Activated naive CD4-positive, alpha-beta T cell treated with anti-CD3 and anti-CD28 coated beads for 36 hours (primary cell): ENCODE results near the gene PRDM10. TPM values are rescaled to one million over a fixed set of nuclear protein-coding genes. Genes with fewer than 3 reads are reported as not detected.

ENCODE experiments used
- CTCF ChIA-PET: fragments of 350-600 bp; sonication (Branson Sonifier 250); formaldehyde crosslinking; loops from one replicate; lab custom pipeline; 2021; ENCODE audit warnings: antibody characterized with exemption; lab: Charles Lee
- DNase-seq: peaks from one replicate; pipeline ENCODE4 v3.0.0-alpha.2; 2020
- H3K27ac Mint-ChIP-seq: one replicate; pipeline ENCODE4 v1.8.0; 2021; ENCODE audit warnings: mild to moderate bottlenecking, mixed read lengths
- H3K27me3 Mint-ChIP-seq: one replicate; pipeline ENCODE4 v1.8.0; 2021; ENCODE audit warnings: low read depth, mixed read lengths
- H3K36me3 Mint-ChIP-seq: one replicate; pipeline ENCODE4 v1.8.0; 2021; ENCODE audit warnings: low read depth, mixed read lengths
- H3K4me1 Mint-ChIP-seq: one replicate; pipeline ENCODE4 v1.8.0; 2021; ENCODE audit warnings: low read depth, mixed read lengths
- H3K4me3 Mint-ChIP-seq: one replicate; pipeline ENCODE4 v1.8.0; 2021; ENCODE audit warnings: mild to moderate bottlenecking, moderate library complexity, mixed read lengths
- H3K9me3 Mint-ChIP-seq: one replicate; pipeline ENCODE4 v1.8.0; 2021; ENCODE audit warnings: mixed read lengths
- intact Hi-C: fragments of 100-400 bp; cut with micrococcal nuclease; formaldehyde crosslinking; loops from one replicate; pipeline ENCODE4 v1.15.1; 2023
- total RNA-seq, 2 experiments: library from RNA; stranded (reverse); gene quantifications; one replicate each; pipeline ENCODE4 v1.2.3, GENCODE V29; 2021

Gene PRDM10
- total RNA-seq, 2 experiments from 2014 or later, result 19.3 to 24.3 TPM

DNA sequence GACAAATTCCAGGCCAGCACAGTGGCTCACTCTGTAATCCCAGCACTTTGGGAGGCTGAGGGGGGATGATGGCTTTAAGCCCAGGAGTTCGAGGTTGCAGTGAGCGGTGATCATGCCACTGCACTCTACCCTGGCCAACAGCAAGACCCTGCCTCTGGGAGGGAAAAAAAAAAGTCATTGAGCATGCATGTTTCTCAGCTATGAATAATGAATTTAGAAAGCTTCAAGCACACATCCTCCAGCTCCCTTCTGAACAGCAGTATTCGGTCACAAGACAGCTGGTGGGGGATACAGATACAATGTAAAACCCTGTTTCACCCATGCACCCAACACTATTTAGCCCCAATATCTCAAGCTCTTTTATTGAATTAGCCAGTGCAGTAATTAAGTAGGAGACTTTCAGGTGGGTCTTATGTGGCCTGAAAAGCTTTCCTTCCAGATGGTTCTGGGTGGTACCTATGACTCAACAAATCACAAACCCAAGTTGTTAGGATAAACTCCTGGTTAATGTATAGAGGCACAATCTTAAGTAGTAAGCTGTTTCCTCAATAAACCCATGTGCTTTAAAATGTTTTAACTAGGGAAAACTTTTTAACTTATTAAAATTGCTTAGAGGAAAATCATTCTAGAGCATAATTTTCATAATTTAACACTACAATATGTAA is 13.4 kb downstream of the PRDM10 start:
- intact Hi-C loops, result no loop called here
- H3K9me3 Mint-ChIP-seq, result no peaks in the 10 kb centered on the region
- H3K4me3 Mint-ChIP-seq, result no peak overlapping the region
- H3K36me3 Mint-ChIP-seq, result peaks cover 2% of the 10 kb centered on the region
- CTCF ChIA-PET, result interaction anchor here (0.5 to 1.0 kb wide), 4 partner anchors 16 to 394 kb away, joined by 3 to 4 read pairs (median 3); no protein-coding TSS in a partner anchor
- DNase-seq, result no peak
- no peaks in the 10 kb centered on the region for H3K27me3 Mint-ChIP-seq
- H3K27ac Mint-ChIP-seq, result no peak overlapping the region
- H3K4me1 Mint-ChIP-seq, result peaks cover 6% of the 10 kb centered on the region

- intact Hi-C loops, result no loop called here
- H3K27ac Mint-ChIP-seq, result no peak overlapping the region
- CTCF ChIA-PET, result interaction anchor here (0.9 kb wide), 1 partner anchor 65 kb away, joined by 3 read pairs; no protein-coding TSS in a partner anchor
- H3K4me1 Mint-ChIP-seq, result peaks cover 5% of the 10 kb centered on the region
- no peaks in the 10 kb centered on the region for H3K9me3 Mint-ChIP-seq
- no peak for DNase-seq
- no peaks in the 10 kb centered on the region for H3K27me3 Mint-ChIP-seq
- H3K4me3 Mint-ChIP-seq, result no peak overlapping the region
- H3K36me3 Mint-ChIP-seq, result peaks cover 2% of the 10 kb centered on the region
Measured at GRCh38 chr11:129987950-129988349, 14.7 kb downstream of the PRDM10 start.

DNA sequence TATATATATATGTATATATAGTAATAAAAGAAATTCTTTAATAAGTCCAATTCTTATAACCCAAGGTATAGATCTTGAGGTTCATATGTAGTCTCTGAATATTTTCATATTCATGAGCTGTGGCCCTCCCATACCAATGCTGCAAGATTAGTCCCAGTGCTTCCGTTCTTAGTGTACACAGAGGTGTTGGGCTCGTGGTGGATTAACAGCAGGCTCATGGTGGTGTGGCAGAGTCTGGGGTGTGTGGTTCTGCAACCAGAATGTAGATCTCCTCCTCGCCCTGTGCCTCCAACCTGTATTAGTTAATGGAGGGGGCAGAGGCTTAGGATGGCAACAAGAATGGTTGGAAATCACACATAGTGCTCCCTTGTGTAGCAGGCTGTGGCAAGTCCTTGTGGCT is 16.8 kb downstream of the PRDM10 start:
- intact Hi-C loops, result no loop called here
- Mint-ChIP-seq H3K27ac (no peak overlapping the region), H3K27me3 (no peaks in the 10 kb centered on the region), H3K36me3 (peaks cover 2% of the 10 kb centered on the region), H3K4me3 (no peak overlapping the region), H3K9me3 (no peaks in the 10 kb centered on the region), H3K4me1 (no peaks in the 10 kb centered on the region)
- CTCF ChIA-PET, result interaction anchor here (2.0 kb wide), 1 partner anchor 146 kb away, joined by 10 read pairs; no protein-coding TSS in a partner anchor
- DNase-seq, result no peak

- H3K4me1 Mint-ChIP-seq, result peaks cover 4% of the 10 kb centered on the region
- no peak overlapping the region for H3K4me3 Mint-ChIP-seq
- CTCF ChIA-PET, result no interaction called here
- peaks cover 5% of the 10 kb centered on the region for H3K36me3 Mint-ChIP-seq
- no peaks in the 10 kb centered on the region for H3K27me3 Mint-ChIP-seq
- intact Hi-C loops, result no loop called here
- no peak for DNase-seq
- H3K27ac Mint-ChIP-seq, result no peak overlapping the region
- no peaks in the 10 kb centered on the region for H3K9me3 Mint-ChIP-seq
Measured at GRCh38 chr11:129980086-129980485, 22.5 kb downstream of the PRDM10 start.

DNA sequence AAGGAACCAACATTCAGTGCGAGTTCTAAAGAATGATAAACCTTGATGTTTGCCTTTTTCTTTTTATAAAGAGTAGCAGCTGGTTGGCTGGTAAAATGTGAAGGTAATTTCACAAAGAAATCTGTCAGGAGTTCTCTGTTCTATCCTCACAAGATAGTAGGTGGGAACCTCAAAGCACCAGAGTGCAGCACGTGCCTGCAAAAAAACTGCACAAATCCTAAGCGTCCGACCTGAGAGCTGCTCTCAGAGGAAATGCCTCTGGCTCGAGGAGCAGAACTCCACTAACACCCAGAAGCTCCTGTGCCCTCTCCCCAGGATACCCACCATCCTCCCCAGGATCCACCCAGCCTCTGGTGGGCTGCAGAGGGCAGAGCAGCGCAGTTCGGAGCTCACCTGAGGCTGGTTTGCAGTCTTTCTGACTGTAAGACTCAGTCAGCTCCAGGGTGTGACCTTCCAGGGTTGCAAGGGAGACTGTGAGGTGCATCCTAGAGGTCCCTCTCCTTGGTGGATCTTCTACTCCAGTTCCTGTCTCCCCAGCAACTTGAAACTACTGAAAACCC is 23.5 kb downstream of the PRDM10 start:
- Mint-ChIP-seq H3K36me3 (peaks cover 3% of the 10 kb centered on the region), H3K4me1 (peaks cover 4% of the 10 kb centered on the region), H3K27ac (no peak overlapping the region), H3K9me3 (no peaks in the 10 kb centered on the region), H3K4me3 (no peak overlapping the region), H3K27me3 (no peaks in the 10 kb centered on the region)
- DNase-seq, result no peak
- CTCF ChIA-PET, result no interaction called here
- intact Hi-C loops, result no loop called here

- Mint-ChIP-seq H3K36me3 (peaks cover 3% of the 10 kb centered on the region), H3K4me3 (no peak overlapping the region), H3K27me3 (no peaks in the 10 kb centered on the region), H3K27ac (no peak overlapping the region), H3K4me1 (peaks cover 4% of the 10 kb centered on the region), H3K9me3 (no peaks in the 10 kb centered on the region)
- intact Hi-C loops, result no loop called here
- CTCF ChIA-PET, result interaction anchor here (0.6 to 0.9 kb wide), 2 partner anchors 9 to 56 kb away, joined by 3 read pairs; no protein-coding TSS in a partner anchor
- DNase-seq, result no peak
Measured at GRCh38 chr11:129978447-129978846, 24.2 kb downstream of the PRDM10 start.

GRCh38 chr11:129976328-129976727 is 26.3 kb downstream of the PRDM10 start:
- Mint-ChIP-seq H3K4me3 (no peak overlapping the region), H3K27me3 (no peaks in the 10 kb centered on the region), H3K27ac (no peak overlapping the region), H3K9me3 (no peaks in the 10 kb centered on the region), H3K4me1 (peaks cover 4% of the 10 kb centered on the region), H3K36me3 (peaks cover 3% of the 10 kb centered on the region)
- intact Hi-C loops, result no loop called here
- no peak for DNase-seq
- CTCF ChIA-PET, result interaction anchor here (0.6 to 1.1 kb wide), 2 partner anchors 226 to 249 kb away, joined by 3 read pairs; no protein-coding TSS in a partner anchor

DNA sequence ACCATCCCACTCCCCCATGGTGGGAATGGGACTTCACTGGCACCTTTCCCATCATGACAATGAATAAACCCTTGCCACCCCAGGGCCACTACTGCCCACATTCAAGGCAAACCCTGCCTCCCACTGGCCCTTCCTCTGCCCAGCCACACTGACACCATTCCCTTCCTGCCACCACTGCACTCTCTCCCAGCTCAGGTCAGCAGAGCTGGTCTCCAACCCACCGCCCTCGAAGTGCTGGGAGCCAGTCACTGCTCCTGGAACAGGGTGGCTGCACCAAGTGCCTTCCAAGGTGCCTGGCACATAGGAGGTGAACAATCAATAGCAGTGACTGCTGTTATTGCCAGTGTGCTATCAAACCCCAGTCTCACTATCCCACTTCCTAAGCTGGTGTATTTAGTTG is 27.1 kb downstream of the PRDM10 start:
- intact Hi-C loops, result no loop called here
- peaks cover 3% of the 10 kb centered on the region for H3K36me3 Mint-ChIP-seq
- CTCF ChIA-PET, result no interaction called here
- no peaks in the 10 kb centered on the region for H3K9me3 Mint-ChIP-seq
- no peaks in the 10 kb centered on the region for H3K27me3 Mint-ChIP-seq
- DNase-seq, result no peak
- H3K4me3 Mint-ChIP-seq, result no peak overlapping the region
- no peak overlapping the region for H3K27ac Mint-ChIP-seq
- H3K4me1 Mint-ChIP-seq, result peaks cover 4% of the 10 kb centered on the region

DNA sequence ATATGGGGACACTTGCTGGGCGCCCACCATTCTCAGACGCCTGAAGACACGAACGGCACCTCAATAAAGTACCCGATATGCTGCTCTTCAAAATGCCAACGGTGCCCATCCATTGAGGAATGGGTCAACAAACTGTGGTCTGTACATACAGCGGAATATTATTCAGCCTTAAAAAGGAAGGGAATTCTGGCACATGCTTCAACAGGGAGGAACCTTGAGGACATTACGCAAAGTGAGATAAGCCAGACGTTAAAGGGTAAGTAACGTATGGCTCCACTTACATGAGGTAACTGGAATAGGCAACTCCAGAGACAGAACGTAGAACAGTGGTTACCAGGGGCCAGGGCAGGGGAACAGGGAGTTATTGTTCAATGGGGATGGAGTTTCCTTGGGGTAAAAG is 28.0 kb downstream of the PRDM10 start:
- Mint-ChIP-seq H3K4me3 (no peak overlapping the region), H3K9me3 (no peaks in the 10 kb centered on the region), H3K36me3 (peaks cover 3% of the 10 kb centered on the region), H3K27ac (no peak overlapping the region), H3K27me3 (no peaks in the 10 kb centered on the region), H3K4me1 (peaks cover 4% of the 10 kb centered on the region)
- DNase-seq, result no peak
- CTCF ChIA-PET, result no interaction called here
- intact Hi-C loops, result no loop called here

GRCh38 chr11:129974237-129974636 is 28.4 kb downstream of the PRDM10 start:
- H3K9me3 Mint-ChIP-seq, result no peaks in the 10 kb centered on the region
- peaks cover 3% of the 10 kb centered on the region for H3K36me3 Mint-ChIP-seq
- CTCF ChIA-PET, result no interaction called here
- H3K27me3 Mint-ChIP-seq, result no peaks in the 10 kb centered on the region
- H3K4me1 Mint-ChIP-seq, result peaks cover 4% of the 10 kb centered on the region
- intact Hi-C loops, result no loop called here
- no peak overlapping the region for H3K27ac Mint-ChIP-seq
- no peak for DNase-seq
- H3K4me3 Mint-ChIP-seq, result no peak overlapping the region

GRCh38 chr11:129973809-129974208 is 28.8 kb downstream of the PRDM10 start:
- intact Hi-C loops, result no loop called here
- Mint-ChIP-seq H3K27ac (no peak overlapping the region), H3K4me1 (peaks cover 4% of the 10 kb centered on the region), H3K4me3 (no peak overlapping the region), H3K27me3 (no peaks in the 10 kb centered on the region), H3K9me3 (no peaks in the 10 kb centered on the region), H3K36me3 (peaks cover 3% of the 10 kb centered on the region)
- DNase-seq, result no peak
- CTCF ChIA-PET, result interaction anchor here (0.7 kb wide), 1 partner anchor 15 kb away, joined by 3 read pairs; no protein-coding TSS in a partner anchor

DNA sequence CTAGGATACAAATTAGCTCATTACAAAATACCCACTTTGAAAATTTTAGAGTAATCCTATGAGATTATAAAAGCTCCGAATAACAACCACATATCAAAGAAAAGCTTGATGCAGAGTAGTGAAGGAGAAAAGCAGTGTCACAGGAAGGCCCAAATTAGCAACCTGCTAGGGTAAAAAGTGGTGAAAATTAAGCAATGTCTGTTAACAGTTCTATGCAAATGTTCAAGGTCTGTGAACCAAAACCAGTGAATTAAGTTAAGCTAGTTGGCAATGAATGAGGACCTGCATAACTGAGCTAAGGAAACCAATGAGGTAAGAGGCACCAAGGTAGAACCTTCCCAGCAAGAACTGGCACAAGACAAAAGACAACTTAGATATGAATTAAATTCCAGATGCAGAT is 29.6 kb downstream of the PRDM10 start:
- H3K9me3 Mint-ChIP-seq, result no peaks in the 10 kb centered on the region
- no peaks in the 10 kb centered on the region for H3K27me3 Mint-ChIP-seq
- no peaks in the 10 kb centered on the region for H3K36me3 Mint-ChIP-seq
- intact Hi-C loops, result no loop called here
- no peak overlapping the region for H3K4me3 Mint-ChIP-seq
- CTCF ChIA-PET, result interaction anchor here (1.0 kb wide), 1 partner anchor 10 kb away, joined by 3 read pairs; no protein-coding TSS in a partner anchor
- DNase-seq, result no peak
- H3K4me1 Mint-ChIP-seq, result peaks cover 4% of the 10 kb centered on the region
- no peak overlapping the region for H3K27ac Mint-ChIP-seq

DNA sequence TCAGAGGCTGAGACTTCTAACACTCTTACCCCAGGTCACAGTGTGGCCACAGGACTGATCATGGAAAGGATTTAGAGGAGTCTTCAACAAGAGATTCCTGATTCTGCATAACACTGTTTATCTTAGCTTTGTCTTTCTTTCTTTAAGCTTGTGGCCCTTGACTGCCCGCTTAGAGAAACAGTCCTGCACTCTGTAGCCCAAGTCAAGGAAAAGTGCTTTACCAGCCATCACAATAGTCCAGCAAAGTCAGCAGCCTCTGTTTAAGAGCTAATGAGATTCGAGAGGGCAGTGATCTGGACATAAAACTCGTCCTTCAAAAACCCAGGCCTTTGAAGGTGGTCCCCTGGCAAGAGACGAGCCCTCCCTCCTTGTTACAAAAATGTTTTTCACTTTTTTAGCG is 30.0 kb downstream of the PRDM10 start:
- Mint-ChIP-seq H3K9me3 (no peaks in the 10 kb centered on the region), H3K27ac (no peak overlapping the region), H3K4me1 (peaks cover 4% of the 10 kb centered on the region), H3K36me3 (no peaks in the 10 kb centered on the region), H3K27me3 (no peaks in the 10 kb centered on the region), H3K4me3 (no peak overlapping the region)
- intact Hi-C loops, result no loop called here
- DNase-seq, result no peak
- CTCF ChIA-PET, result interaction anchor here (0.6 to 1.0 kb wide), 2 partner anchors 10 kb away, joined by 3 read pairs; no protein-coding TSS in a partner anchor
